ENCODE data around the gene AGAP6.
"Not testable (repeated sequence)": the region's sequence is repeated elsewhere in the genome, so short reads cannot be mapped to it uniquely, and the experiment has no call there.

GRCh38 chr10:49953122-49953521 is 35.1 kb upstream of the AGAP6 start:
- TF ChIP-seq CTCF (IDR thresholded peaks at IDR 0.05); POLR2A (IDR thresholded peaks at IDR 0.05); EP300 (IDR thresholded peaks at IDR 0.05; ENCODE audit: low read depth): not testable (repeated sequence)
